ENCODE measurements around the gene TAS1R3.
"Not testable (repeated sequence)": the region's sequence is repeated elsewhere in the genome, so short reads cannot be mapped to it uniquely, and the experiment has no call there.

TAS1R3 gene

GRCh38 chr1:1354271-1355247 lies 23.5 kb downstream of the TAS1R3 start:
- DNase-seq, result no peak

DNA sequence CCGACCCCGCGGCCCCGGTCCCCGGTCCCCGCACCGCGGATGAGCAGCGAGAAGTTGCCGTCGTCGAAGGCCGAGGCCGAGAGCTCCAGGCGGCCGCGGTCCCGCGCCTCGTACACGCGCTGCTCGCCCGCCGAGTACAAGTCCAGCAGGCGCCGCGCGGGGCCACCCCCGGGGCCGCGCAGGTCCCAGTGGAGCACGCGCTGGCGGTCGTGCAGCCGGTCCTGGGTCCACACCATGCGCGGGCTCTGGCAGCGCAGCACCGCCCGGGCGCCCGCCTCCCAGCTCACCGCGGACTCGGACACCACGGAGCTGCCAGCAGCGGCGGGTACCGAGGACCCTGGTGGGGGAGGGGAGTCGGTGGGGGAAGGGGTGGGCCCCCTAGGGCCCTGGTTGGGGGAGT lies 24.3 kb downstream of the TAS1R3 start:
- DNase-seq, result no peak

- DNase-seq, result no peak
Observed at GRCh38 chr1:1356166-1356795, 25.2 kb downstream of the TAS1R3 start.

DNA sequence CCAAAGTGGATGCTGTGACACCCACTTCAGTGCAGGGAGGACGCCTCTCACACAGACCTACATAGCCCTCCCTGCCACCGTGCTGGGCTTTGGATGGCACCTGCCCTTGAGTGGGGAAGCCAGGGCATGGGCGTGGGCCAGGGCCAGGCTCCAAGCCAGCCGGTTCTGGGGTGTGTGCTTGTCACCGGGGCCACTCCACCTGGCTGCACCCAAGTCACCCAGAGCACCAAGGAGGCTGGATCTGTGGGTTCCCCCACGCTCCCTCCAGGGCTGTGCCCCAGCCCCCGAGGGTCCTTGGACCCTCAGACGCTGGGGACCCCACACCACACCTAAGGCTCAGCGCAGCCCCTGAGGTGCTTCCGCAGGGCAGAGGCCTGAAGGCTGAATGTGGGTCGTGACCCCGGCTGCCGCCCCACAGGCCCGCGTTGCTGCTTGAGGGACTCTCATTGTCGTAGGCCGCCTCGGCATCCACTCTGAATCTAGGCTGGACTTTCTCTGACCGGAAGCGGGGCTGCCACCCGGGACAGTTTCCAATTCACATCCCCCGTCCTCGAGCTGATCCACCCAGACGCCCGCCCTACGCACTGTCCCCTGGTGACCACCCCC lies 25.8 kb downstream of the TAS1R3 start:
- no peak for DNase-seq

GRCh38 chr1:1357871-1358432 lies 26.9 kb downstream of the TAS1R3 start:
- DNase-seq, result no peak

DNA sequence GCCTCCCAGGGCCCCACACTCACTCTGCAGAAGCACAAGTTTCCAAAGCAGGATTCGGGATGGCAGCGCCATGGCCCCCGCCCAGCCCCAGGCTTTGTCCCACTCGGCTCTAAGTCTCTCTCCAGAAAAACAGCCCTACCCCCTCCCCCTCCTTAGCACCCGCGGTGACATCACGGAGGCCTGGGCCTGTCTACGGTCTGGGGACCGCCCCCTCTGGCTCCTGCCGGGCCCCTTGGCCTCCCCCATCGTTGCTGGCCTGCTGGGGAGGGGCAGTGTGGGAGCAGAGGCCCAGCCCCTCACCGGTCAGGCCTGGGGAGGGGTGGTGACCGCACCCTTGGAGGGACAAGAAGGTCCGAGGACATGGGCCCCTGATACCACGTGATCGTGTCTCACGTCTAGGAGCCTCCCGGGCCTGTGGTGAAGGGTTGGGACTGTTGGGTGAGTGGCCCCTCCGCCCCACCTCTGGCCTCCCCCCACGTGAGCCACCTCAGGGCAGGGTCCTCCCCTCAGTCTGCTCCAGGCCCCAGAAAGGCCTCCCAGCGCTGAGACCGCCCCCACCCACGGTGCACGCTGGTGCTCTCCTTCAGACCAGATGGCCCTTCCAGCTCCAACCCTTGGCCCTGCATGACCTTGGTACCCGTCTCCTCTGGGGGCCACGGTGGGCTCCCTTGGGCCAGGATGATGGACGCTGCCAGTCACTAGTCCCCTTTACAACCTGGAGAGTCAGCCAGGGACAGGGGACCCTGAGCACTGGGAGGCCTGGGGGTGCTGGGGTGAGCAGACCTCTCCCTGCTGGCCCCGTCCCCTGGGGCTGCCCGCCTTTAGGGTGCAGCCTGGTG lies 27.6 kb downstream of the TAS1R3 start, which contains the start of gene MXRA8:
Gene MXRA8, minus strand, starts transcription at position 123 of the 839 bp plus-strand sequence. Its CDS starts 51 bp downstream, at position 72.
- no peak for DNase-seq

DNA sequence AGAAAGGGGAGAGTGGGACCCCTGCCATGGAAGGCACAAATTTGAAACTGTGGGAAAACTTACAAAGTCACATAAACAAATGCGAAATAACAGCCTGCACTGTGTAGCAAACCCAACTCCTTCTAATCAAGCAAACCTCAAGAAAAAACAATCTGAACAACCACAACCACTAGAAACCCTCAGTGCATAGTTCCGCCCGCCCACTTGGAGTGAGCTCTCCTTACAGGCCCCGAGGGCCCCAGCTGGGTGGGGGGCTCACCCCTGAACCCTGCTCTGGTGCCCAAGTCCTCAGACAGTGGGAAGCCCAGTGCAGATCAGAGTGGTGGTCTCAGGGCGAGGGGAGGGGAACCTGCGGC lies 28.2 kb downstream of the TAS1R3 start:
- no peak for DNase-seq

DNA sequence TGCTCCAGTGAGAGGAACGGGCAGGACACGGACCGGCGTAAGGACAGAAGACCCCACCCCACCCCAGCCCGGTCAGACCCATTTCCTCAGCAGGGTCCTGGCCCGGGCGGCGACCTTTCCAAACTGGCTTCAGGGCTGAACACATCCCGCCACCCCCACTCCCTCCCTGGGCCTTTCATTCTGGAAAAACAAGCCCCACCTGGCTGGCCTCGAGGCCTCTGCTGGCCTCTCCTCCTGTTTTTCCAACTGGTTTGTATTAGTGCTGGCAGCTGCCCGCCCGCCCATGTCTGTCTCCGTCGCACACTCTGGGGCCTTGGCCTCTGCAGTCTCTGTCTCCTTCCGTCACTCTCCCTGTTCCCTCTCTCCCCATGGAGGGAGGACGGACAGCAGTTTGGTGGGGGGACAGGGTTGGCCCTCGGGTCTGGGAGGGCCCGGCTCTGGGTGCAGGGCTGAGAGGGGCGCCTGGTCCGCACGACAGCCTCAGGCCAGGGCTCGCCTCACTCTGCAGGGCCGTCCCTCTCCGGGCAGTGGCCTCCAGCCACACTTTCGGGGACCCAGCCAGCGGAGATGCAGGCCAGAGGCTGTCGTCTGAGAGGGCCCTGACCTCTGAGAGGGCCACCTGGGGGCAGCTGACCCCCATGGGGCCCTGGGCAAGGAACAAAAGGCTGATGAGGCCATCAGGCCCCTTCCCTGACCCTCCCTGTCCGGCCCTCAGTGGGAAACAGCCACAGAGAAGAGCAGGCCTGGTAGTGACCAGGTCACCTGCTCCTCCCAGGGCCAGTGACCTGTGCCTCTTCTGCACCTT lies 28.8 kb downstream of the TAS1R3 start:
- no peak for DNase-seq

DNA sequence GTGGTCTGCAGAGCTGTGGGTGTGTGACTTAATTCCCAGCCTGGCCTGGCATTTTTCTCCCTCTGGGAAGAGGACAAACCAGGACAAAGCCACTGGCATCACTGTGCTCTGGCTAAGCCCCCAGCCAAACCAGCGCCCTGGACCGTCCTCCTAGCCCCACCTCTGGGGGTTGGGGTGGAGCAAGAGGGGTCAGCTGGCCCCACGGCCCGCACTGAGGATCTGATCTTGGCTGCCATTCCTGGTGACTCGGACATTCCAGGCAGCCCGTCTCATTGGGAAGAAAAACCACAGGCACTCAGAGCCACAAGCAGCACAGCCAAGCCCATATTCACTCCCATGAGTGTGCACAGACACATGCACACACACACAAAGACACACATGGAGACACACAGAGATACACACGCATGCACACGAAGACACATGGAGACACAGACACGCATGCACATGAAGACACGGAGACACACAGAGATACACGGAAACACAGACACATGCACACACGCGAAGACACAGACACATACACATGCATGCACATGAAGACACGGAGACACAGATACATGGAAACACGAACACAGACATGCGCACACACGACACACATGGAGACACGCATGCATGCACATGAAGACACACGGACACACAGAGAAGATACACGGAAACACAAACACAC lies 29.6 kb downstream of the TAS1R3 start:
- DNase-seq, result no peak

DNA sequence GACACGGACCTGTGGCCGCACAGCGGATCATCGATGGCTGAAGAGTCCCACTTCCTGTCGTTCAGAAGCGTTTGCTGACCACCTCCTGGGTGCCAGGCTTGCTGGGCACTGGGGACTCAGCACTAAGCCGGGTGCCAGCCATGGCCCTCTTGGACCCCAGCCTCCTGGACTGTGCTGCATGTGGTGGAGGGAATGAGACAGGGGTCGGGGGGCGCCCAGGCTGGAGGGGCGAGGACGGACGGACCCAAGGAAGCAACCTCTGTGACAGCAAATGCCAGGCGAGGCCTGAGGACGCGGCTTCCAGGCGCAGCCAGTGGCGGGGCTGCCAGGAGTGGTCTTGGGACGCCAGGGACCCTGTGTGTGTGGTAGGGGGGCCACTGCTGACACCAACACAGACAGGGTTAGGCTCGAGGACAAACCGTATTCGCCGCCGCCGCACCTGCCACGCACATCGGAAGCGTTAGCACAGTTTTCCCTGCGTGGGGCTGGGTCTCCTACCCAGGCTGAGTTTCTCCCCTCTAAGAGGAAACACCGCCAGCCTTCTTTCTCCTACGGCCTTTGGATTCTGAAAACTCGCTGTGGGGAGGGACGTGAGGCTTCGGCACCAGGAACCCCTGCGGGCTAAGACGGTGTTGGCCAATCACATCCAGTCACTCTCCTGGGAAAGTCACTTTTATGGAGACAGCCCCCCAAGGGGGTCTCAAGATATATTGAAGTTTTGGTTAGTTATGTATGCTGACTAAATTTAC lies 30.3 kb downstream of the TAS1R3 start:
- no peak for DNase-seq

GRCh38 chr1:1361982-1362423 lies 30.9 kb downstream of the TAS1R3 start:
- DNase-seq, result no peak

DNA sequence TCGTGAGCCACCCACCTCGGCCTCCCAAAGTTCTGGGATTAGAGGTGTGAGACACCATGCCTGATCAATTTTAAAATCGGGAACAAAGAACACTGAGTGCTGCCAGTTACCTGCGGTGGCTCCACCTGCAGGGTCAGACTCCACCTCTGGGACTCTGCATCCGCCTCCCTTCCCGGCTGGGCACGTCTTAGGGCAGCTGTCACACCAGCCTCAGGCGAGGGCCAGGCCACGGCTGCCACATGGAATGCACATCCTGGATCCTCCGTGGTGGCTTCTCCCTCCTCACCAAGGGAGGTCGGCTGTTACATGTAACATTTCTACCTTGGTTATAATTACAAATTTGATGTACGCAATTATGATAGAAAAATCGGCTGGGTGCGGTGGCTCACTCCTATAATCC lies 33.2 kb downstream of the TAS1R3 start:
- DNase-seq, result no peak

DNA sequence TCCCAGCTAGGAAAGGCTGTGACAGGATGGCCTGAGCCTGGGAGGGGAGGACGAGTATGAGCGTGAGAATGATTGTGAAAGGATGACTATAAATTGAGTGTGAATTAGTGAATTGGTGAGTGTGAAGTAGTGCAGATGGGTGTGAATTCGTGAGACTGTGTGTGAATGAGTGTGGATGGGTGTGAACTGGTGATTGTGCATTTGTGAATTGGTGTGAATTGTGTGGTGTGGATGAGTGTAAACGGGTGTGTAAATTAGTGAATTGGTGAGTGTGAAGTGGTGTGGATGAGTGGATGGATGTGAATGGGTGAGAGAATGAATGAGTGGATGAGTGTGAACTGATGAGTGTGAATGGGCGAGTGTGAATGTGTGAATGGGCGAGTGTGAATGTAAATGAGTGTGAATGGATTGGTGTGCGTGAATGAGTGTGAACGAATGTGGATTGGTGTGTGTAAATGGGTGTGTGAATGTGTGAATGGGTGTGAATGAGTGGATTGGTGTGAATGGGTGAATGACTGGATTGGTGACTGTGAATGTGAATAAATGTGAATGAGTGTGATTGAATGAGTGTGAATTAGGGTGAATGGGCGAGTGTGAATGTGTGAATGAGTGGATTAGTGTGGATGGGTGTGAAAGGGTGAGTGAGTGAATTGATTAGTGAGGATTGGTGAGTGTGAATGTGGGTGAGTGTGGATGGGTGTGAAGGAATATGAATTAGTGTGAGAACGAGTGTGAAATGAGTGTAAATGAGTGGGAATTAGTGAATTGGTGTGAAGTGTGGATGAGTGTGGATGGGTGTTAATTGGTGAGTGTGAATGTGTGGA lies 35.0 kb downstream of the TAS1R3 start:
- no peak for DNase-seq

DNA sequence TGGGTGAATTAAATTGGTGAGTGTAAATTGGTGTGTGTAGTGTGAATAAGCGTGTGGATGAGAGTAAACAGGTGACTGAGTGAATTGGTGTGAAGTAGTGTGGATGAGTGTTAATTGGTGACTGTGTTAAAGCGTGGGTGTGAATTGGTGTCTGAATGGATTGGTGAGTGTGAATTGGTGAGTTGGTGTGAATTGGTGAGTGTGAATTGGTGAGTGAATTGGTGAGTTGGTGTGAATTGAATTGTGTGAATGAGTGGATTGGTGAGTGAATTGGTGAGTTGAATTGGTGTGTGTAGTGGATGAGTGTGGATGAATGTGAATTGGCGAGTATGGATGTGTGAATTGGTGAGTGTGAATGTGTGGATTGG lies 35.6 kb downstream of the TAS1R3 start:
- no peak for DNase-seq

DNA sequence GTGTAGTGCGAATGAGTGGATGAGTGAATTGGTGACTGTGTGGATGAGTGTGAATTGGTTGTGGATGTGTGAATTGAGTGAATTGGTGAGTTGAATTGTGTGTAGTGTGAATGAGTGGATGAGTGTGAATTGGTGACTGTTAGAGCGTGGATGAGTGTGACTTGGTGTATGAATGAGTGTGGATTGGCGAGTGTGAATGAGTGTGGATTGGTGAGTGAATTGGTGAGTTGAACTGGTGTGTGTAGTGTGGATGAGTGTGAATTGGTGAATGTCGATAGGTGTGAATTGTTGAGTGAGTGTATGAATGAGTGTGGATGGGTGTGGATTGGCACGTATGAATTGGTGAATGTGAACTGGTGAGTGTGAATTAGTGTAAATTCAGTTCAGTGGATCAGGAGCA lies 36.2 kb downstream of the TAS1R3 start:
- DNase-seq, result no peak

DNA sequence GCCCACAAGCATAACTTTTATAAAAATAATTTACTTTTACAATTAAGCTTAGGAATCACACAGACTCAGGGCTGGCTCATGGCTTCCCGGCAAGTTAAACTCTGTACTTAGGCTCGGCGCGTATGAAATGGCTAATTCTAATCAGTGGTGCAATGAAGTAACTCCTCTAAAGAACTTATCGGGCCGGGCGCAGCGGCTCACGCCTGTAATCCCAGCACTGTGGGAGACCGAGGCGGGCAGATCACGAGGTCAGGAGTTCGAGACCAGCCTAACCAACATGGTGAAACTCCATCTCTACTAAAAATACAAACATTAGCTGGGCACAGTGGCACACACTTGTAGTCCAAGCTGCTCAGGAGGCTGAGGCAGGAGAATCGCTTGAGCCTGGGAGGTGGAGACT lies 39.0 kb downstream of the TAS1R3 start:
- DNase-seq, result not testable (repeated sequence)

DNA sequence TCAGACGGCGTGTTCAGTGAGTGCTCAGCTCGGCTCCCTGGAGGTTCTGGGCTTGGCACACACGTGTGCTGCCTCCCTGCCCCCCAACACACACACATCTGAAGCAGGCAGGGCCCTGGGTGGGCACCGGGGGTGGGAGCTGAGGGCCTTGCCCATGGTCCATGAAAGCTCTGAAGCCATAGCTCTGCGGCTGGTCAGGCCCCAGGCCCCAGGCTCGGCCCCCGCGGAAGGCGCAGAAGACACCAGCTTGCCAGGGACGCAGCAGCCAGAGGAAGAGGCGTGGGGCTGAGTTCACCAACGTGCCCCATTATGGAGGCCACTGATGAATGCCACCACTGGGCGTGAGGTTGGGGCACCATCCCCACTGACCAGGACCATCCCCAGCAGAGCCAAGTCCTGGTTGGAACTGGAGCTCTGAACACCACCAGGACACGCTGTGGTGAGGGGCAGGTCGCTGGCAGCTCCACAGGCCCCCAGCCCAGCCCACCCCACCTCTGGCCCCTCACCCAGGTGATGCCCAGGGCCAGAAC lies 39.8 kb downstream of the TAS1R3 start:
- no peak for DNase-seq

- DNase-seq, result no peak
Observed at GRCh38 chr1:1371364-1371745, 40.3 kb downstream of the TAS1R3 start.
